HG02884 (cell line): Measurements from ENCODE around the gene SCAI.
"Not testable (repeated sequence)": the region's sequence is repeated elsewhere in the genome, so short reads cannot be mapped to it uniquely, and the experiment has no call there.

Experiments used
- ATAC-seq: cut with Tn5 transposase; IDR thresholded peaks from one replicate; pipeline ENCODE4 v1.9.1; 2021; ENCODE audit warnings: mild to moderate bottlenecking, moderate library complexity; ENCODE audit not compliant: unreplicated experiment

SCAI gene

GRCh38 chr9:124949387-124949786 lies 193.9 kb downstream of the SCAI start:
- ATAC-seq, result no peak

- no peak for ATAC-seq
These were observed 195.5 kb downstream of the SCAI start for GRCh38 chr9:124947727-124948391.

GRCh38 chr9:124946167-124946566 lies 197.2 kb downstream of the SCAI start:
- no peak for ATAC-seq

GRCh38 chr9:124941679-124942561 lies 201.4 kb downstream of the SCAI start:
- ATAC-seq, result peak; percentile 25

GRCh38 chr9:124940894-124941678 lies 202.2 kb downstream of the SCAI start, which contains the start of gene GOLGA1:
Gene GOLGA1 (minus strand): TSS chr9:124941083. CDS start chr9:124938711, 2,372 bp downstream.
- ATAC-seq, result peak; percentile 72

- peak; percentile 9 for ATAC-seq
These were observed 202.8 kb downstream of the SCAI start for GRCh38 chr9:124940521-124940893.

GRCh38 chr9:124939944-124940343 lies 203.4 kb downstream of the SCAI start:
- ATAC-seq, result no peak

GRCh38 chr9:124934290-124934689 lies 209.0 kb downstream of the SCAI start:
- no peak for ATAC-seq

- no peak for ATAC-seq
These were observed 211.0 kb downstream of the SCAI start for GRCh38 chr9:124932333-124932732.

- no peak for ATAC-seq
These were observed 213.9 kb downstream of the SCAI start for GRCh38 chr9:124929464-124929863.

GRCh38 chr9:124928116-124928515 lies 215.2 kb downstream of the SCAI start:
- no peak for ATAC-seq

GRCh38 chr9:124920394-124920793 lies 222.9 kb downstream of the SCAI start:
- not testable (repeated sequence) for ATAC-seq

GRCh38 chr9:124914753-124915405 lies 228.4 kb downstream of the SCAI start:
- no peak for ATAC-seq

GRCh38 chr9:124913378-124913777 lies 229.9 kb downstream of the SCAI start:
- no peak for ATAC-seq

GRCh38 chr9:124911766-124912165 lies 231.6 kb downstream of the SCAI start:
- no peak for ATAC-seq

- ATAC-seq, result no peak
These were observed 235.2 kb downstream of the SCAI start for GRCh38 chr9:124908098-124908497.

GRCh38 chr9:124906966-124907365 lies 236.4 kb downstream of the SCAI start:
- no peak for ATAC-seq

- ATAC-seq, result no peak
These were observed 243.5 kb downstream of the SCAI start for GRCh38 chr9:124899845-124900244.

- ATAC-seq, result no peak
These were observed 245.5 kb downstream of the SCAI start for GRCh38 chr9:124897570-124898460.

GRCh38 chr9:124894741-124895170 lies 248.6 kb downstream of the SCAI start:
- no peak for ATAC-seq
